ENCODE results near the gene RELN.

GRCh38 chr7:103593691-103594090 is 395.8 kb downstream of the RELN start:
- TF ChIP-seq POLR2AphosphoS5 (IDR thresholded peaks at IDR 0.05): no peak
- no peak for TF ChIP-seq POLR2A (IDR thresholded peaks at IDR 0.05)
- no peak for TF ChIP-seq CTCF (IDR thresholded peaks at IDR 0.05)
